ENCODE measurements around the gene PITPNM3.
"Not testable (repeated sequence)": the region's sequence is repeated elsewhere in the genome, so short reads cannot be mapped to it uniquely, and the experiment has no call there.

Gene PITPNM3

GRCh38 chr17:6483507-6483906 lies 72.8 kb downstream of the PITPNM3 start:
- no peak for ATAC-seq
- TF ChIP-seq ESRRG (CRISPR knock-in tag; IDR thresholded peaks at IDR 0.05), result no peak
- TF ChIP-seq, protein P1, sequence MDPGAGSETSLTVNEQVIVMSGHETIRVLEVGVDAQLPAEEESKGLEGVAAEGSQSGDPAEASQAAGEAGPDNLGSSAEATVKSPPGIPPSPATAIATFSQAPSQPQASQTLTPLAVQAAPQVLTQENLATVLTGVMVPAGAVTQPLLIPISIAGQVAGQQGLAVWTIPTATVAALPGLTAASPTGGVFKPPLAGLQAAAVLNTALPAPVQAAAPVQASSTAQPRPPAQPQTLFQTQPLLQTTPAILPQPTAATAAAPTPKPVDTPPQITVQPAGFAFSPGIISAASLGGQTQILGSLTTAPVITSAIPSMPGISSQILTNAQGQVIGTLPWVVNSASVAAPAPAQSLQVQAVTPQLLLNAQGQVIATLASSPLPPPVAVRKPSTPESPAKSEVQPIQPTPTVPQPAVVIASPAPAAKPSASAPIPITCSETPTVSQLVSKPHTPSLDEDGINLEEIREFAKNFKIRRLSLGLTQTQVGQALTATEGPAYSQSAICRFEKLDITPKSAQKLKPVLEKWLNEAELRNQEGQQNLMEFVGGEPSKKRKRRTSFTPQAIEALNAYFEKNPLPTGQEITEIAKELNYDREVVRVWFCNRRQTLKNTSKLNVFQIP (CRISPR knock-in tag; IDR thresholded peaks at IDR 0.05; ENCODE audit: borderline replicate concordance, low read depth), result no peak
- TF ChIP-seq OSR1 (CRISPR knock-in tag; IDR thresholded peaks at IDR 0.05), result no peak

- ATAC-seq, result not testable (repeated sequence)
Observed at GRCh38 chr17:6482796-6483195, 73.6 kb downstream of the PITPNM3 start.

- ATAC-seq, result no peak
- TF ChIP-seq ZFP3 (CRISPR knock-in tag; IDR thresholded peaks at IDR 0.05) (no peak), SNAI2 (CRISPR knock-in tag; IDR thresholded peaks at IDR 0.05) (no peak), CREB5 (CRISPR knock-in tag; IDR thresholded peaks at IDR 0.05; ENCODE audit: low read depth) (no peak), GLIS3 (CRISPR knock-in tag; IDR thresholded peaks at IDR 0.05) (no peak), ESRRG (CRISPR knock-in tag; IDR thresholded peaks at IDR 0.05) (no peak), TOX (CRISPR knock-in tag; IDR thresholded peaks at IDR 0.05; ENCODE audit: borderline replicate concordance) (no peak), ISL1 (CRISPR knock-in tag; IDR thresholded peaks at IDR 0.05) (no peak), PPARA (CRISPR knock-in tag; IDR thresholded peaks at IDR 0.05; ENCODE audit: borderline replicate concordance) (no peak), ZFP30 (CRISPR knock-in tag; IDR thresholded peaks at IDR 0.05) (no peak), CSRNP3 (CRISPR knock-in tag; IDR thresholded peaks at IDR 0.05) (no peak), ZNF70 (CRISPR knock-in tag; IDR thresholded peaks at IDR 0.05) (no peak), ARNTL (CRISPR knock-in tag; IDR thresholded peaks at IDR 0.05; ENCODE audit: borderline replicate concordance, low read depth) (no peak), OSR1 (CRISPR knock-in tag; IDR thresholded peaks at IDR 0.05) (no peak), ZNF565 (CRISPR knock-in tag; conservative IDR thresholded peaks at IDR 0.05; ENCODE audit: low read depth) (no peak), CSDC2 (CRISPR knock-in tag; IDR thresholded peaks at IDR 0.05) (no peak), ZC3H10 (CRISPR knock-in tag; IDR thresholded peaks at IDR 0.05) (no peak)
- TF ChIP-seq, protein P2, sequence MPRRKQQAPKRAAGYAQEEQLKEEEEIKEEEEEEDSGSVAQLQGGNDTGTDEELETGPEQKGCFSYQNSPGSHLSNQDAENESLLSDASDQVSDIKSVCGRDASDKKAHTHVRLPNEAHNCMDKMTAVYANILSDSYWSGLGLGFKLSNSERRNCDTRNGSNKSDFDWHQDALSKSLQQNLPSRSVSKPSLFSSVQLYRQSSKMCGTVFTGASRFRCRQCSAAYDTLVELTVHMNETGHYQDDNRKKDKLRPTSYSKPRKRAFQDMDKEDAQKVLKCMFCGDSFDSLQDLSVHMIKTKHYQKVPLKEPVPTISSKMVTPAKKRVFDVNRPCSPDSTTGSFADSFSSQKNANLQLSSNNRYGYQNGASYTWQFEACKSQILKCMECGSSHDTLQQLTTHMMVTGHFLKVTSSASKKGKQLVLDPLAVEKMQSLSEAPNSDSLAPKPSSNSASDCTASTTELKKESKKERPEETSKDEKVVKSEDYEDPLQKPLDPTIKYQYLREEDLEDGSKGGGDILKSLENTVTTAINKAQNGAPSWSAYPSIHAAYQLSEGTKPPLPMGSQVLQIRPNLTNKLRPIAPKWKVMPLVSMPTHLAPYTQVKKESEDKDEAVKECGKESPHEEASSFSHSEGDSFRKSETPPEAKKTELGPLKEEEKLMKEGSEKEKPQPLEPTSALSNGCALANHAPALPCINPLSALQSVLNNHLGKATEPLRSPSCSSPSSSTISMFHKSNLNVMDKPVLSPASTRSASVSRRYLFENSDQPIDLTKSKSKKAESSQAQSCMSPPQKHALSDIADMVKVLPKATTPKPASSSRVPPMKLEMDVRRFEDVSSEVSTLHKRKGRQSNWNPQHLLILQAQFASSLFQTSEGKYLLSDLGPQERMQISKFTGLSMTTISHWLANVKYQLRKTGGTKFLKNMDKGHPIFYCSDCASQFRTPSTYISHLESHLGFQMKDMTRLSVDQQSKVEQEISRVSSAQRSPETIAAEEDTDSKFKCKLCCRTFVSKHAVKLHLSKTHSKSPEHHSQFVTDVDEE (CRISPR knock-in tag; IDR thresholded peaks at IDR 0.05), result no peak
- TF ChIP-seq, protein P1 (CRISPR knock-in tag; IDR thresholded peaks at IDR 0.05; ENCODE audit: borderline replicate concordance, low read depth), result no peak
- TF ChIP-seq, protein P3, sequence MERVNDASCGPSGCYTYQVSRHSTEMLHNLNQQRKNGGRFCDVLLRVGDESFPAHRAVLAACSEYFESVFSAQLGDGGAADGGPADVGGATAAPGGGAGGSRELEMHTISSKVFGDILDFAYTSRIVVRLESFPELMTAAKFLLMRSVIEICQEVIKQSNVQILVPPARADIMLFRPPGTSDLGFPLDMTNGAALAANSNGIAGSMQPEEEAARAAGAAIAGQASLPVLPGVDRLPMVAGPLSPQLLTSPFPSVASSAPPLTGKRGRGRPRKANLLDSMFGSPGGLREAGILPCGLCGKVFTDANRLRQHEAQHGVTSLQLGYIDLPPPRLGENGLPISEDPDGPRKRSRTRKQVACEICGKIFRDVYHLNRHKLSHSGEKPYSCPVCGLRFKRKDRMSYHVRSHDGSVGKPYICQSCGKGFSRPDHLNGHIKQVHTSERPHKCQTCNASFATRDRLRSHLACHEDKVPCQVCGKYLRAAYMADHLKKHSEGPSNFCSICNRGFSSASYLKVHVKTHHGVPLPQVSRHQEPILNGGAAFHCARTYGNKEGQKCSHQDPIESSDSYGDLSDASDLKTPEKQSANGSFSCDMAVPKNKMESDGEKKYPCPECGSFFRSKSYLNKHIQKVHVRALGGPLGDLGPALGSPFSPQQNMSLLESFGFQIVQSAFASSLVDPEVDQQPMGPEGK (CRISPR knock-in tag; IDR thresholded peaks at IDR 0.05; ENCODE audit: borderline replicate concordance), result no peak
Observed at GRCh38 chr17:6482105-6482455, 74.3 kb downstream of the PITPNM3 start.

All from SK-N-SH treated with all-trans-retinoic acid at 6 μM for 48 hours (cell line).